ENCODE data around the gene SAP25. TPM values are rescaled to one million over a fixed set of nuclear protein-coding genes. Genes with fewer than 3 reads are reported as not detected.

The SAP25 gene
- total RNA-seq = 10.6 TPM
- long read RNA-seq, partial matches to known transcripts = 2 of 7 reads
- long read RNA-seq, other reads (novel, unspliced or antisense) = 4 of 7 reads

DNA sequence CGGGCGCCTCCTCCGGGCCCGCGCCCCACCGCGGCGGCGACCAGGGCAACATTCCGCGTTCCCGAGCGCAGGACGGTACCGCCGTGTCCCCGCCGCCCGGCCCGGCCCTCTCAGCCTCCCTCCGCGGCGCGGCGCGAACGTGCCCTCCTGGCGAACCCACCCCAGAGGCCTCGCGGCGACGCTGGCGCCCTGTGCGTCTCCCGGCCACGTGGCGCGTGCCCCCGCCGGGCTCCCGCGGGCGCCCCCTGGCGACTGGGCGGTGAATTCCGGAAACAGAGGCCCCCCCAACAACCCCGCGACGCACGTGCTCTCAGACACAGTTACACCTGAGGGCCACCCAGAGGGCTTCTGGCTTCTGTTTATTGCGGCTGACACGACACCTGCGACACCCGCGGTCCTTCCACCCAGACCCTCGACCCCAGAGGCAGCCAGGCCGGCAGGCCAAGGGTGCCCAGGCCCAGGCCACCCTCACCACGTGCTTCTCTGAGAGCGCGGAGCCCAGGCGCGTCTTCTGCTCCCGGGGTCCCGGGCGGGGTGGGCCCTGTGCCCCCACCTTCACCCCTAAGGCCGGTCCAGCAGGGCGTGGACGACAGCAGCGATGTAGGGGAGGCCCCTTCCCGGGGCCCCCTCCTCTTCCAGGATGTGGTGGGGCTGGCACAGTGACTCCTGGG lies at the start of gene SAP25:
Gene SAP25 (minus strand): TSS at position 210 of the 671 bp plus-strand sequence. CDS start 158 bp downstream, at position 52.
- ATAC-seq (no peak), DNase-seq (no peak)
- H3K9me3 ChIP-seq = no peaks in the 10 kb centered on the region
- no peak within 1 kb of the TSS for H3K27ac ChIP-seq
- intact Hi-C loops (cut with DNase I) = no loop called here
- H3K4me3 ChIP-seq = no peak within 1 kb of the TSS
- TF ChIP-seq, protein P1, sequence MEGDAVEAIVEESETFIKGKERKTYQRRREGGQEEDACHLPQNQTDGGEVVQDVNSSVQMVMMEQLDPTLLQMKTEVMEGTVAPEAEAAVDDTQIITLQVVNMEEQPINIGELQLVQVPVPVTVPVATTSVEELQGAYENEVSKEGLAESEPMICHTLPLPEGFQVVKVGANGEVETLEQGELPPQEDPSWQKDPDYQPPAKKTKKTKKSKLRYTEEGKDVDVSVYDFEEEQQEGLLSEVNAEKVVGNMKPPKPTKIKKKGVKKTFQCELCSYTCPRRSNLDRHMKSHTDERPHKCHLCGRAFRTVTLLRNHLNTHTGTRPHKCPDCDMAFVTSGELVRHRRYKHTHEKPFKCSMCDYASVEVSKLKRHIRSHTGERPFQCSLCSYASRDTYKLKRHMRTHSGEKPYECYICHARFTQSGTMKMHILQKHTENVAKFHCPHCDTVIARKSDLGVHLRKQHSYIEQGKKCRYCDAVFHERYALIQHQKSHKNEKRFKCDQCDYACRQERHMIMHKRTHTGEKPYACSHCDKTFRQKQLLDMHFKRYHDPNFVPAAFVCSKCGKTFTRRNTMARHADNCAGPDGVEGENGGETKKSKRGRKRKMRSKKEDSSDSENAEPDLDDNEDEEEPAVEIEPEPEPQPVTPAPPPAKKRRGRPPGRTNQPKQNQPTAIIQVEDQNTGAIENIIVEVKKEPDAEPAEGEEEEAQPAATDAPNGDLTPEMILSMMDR (IDR thresholded peaks at IDR 0.05) = no peak
- H3K27me3 ChIP-seq (ENCODE audit: low read depth) = no peaks in the 10 kb centered on the region
- H3K4me1 ChIP-seq = peaks cover 21% of the 10 kb centered on the region
- peaks cover 52% of the 10 kb centered on the region for H3K36me3 ChIP-seq

DNA sequence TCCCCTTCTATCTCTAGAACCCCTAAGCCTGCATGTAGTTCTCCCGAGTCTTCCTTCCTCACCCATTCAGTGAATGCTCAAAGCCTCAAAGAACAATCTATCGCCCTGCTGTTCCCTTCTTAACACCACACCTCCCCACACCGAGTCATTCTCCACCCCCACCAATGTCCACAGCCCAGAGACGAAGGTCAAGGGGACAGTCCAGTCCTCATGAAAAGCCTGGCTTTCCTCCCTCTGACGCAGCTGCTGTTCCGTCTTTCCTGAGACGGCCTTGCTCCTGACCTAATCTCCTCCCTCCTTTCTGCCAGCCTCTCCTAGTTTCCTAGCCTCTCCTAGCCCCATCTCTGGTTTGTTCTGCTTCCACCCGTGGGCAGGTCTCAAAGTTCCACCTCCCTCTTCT lies 47.9 kb upstream of the SAP25 start:
- ATAC-seq = no peak
- TF ChIP-seq, protein P1 (IDR thresholded peaks at IDR 0.05) = no peak
- H3K9me3 ChIP-seq = no peaks in the 10 kb centered on the region
- no peak overlapping the region for H3K4me3 ChIP-seq
- no peak for DNase-seq
- no peaks in the 10 kb centered on the region for H3K36me3 ChIP-seq
- no peaks in the 10 kb centered on the region for H3K27me3 ChIP-seq (ENCODE audit: low read depth)
- intact Hi-C loops (cut with DNase I) = no loop called here
- H3K4me1 ChIP-seq = no peaks in the 10 kb centered on the region
- no peak overlapping the region for H3K27ac ChIP-seq

DNA sequence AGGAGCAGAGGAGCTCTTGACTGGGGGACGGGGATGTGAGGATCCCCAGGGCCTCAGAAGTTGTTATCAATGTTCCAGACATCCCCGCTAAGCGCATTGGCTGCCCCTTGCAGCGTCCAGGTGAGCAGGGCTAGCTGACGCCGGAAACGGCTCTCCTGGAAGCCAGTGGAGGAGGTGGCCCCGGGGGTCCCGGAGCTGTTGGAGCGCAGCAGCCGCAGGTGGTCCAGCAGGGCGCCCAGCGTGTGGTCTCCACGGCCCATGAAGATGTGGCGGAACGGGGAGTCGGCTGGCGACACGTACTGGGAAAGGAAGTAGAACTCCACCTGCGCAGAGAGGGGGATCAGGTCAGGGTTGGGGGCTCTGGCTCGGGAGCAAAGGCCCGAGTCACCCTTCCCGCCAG lies 47.1 kb upstream of the SAP25 start:
- no peaks in the 10 kb centered on the region for H3K9me3 ChIP-seq
- TF ChIP-seq, protein P1 (IDR thresholded peaks at IDR 0.05) = no peak
- no peaks in the 10 kb centered on the region for H3K27me3 ChIP-seq (ENCODE audit: low read depth)
- H3K27ac ChIP-seq = no peak overlapping the region
- intact Hi-C loops (cut with DNase I) = no loop called here
- H3K36me3 ChIP-seq = no peaks in the 10 kb centered on the region
- H3K4me1 ChIP-seq = no peaks in the 10 kb centered on the region
- no peak overlapping the region for H3K4me3 ChIP-seq
- DNase-seq = no peak
- no peak for ATAC-seq

DNA sequence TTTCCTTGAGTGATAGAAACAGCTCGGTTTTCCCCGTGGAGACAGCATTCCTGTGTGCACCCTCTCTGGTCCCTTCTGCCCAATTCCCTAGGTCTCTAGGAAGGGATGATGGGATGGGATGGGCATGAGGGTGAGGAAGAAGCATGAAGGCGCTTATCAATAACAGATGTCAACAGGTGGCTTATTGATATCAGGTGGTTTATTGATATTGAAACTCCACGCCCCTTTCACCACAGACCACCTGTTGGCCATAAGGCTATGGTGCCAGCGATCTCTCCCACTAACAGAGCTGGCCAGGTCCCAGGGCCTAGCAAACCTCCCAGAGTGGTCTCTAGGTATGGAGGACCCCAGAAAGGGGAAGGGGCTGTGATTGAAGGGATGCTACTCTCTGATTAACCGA lies 46.5 kb upstream of the SAP25 start:
- no peak for ATAC-seq
- no peaks in the 10 kb centered on the region for H3K27me3 ChIP-seq (ENCODE audit: low read depth)
- TF ChIP-seq, protein P1 (IDR thresholded peaks at IDR 0.05) = no peak
- H3K4me3 ChIP-seq = no peak overlapping the region
- H3K9me3 ChIP-seq = no peaks in the 10 kb centered on the region
- intact Hi-C loops (cut with DNase I) = no loop called here
- H3K27ac ChIP-seq = no peak overlapping the region
- no peak for DNase-seq
- H3K36me3 ChIP-seq = peaks cover 2% of the 10 kb centered on the region
- H3K4me1 ChIP-seq = no peaks in the 10 kb centered on the region

DNA sequence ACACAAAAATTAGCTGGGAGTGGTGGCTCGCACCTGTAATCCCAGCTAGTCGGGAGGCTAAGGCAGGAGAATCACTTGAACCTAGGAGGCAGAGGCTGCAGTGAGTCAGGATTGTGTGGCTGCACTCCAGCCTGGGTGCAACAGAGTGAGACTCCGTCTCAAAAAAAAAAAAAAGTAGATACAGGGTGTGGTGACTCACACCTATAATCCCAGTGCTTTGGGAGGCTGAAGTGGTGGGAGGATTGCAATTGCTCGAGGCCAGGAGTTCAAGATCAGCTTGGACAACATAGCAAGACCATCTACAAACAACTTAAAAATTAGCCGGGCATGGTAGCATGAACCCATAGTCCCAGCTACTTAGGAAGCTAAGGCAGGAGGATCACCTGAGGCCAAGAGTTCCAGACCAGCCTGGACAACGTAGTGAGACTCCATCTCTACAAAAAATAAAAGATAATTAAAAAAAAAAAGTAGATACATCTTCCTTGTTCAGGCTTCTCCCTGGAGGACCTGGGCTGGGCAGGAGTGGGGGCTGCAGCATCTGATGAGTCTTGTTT lies 40.7 kb upstream of the SAP25 start:
- DNase-seq (no peak), ATAC-seq (no peak)
- TF ChIP-seq, protein P1 (IDR thresholded peaks at IDR 0.05) = no peak
- Histone ChIP-seq H3K4me3 (no peak overlapping the region), H3K9me3 (no peaks in the 10 kb centered on the region), H3K27me3 (ENCODE audit: low read depth) (no peaks in the 10 kb centered on the region), H3K27ac (no peak overlapping the region), H3K36me3 (peaks cover 9% of the 10 kb centered on the region), H3K4me1 (peaks cover 12% of the 10 kb centered on the region)
- intact Hi-C loops (cut with DNase I) = no loop called here
